Stimulated activated CD4-positive, alpha-beta T cell treated with anti-CD3 and anti-CD28 coated beads, Interleukin-2, amount 100 ng/mL, for 4 hours (primary cell): ENCODE measurements around the gene ABHD18.

Source experiments
- DNase-seq: peaks from one replicate; pipeline ENCODE4 v3.0.0-alpha.2; 2020; ENCODE audit warnings: low read depth

Gene ABHD18

DNA sequence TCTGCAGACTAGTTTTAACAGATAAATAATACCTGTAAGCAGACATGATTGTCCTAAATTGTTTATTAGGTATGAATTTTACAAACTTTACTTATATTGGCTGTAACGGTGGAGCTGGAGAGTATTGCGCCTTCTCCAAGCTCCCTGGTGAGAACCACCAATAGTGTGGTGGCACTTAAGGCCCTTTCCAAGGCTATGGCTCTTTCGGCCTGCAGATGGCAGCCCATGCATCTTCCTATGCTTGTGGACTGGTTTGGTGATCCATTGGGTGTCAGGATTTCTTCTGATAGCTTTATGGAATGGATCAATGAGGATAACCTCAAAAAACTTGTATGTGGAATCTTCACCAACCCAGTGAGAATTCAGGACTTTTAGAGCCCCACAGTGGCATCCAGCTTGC lies 103.7 kb downstream of the ABHD18 start:
- no peak for DNase-seq

DNA sequence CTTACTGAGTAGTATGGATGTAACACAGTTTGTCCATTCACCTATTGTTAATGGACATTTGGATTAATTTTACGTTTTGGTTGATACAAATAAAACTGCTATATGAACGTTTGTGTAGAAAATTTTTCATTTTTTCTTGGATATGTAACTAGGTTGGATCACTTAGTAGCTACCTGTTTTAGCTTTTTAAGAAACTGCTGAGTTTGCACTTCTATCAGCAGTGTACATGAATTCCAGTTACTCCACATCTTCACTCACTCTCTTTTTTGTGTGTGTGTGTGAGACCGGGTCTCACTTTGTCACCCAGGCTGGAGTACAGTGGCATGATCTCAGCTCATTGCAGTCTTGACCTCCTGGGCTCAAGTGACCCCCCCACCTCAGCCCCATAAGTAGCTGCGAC lies 111.3 kb downstream of the ABHD18 start:
- no peak for DNase-seq
